ENCODE results near the gene NEK7.
"Not testable (repeated sequence)": the region's sequence is repeated elsewhere in the genome, so short reads cannot be mapped to it uniquely, and the experiment has no call there.

NEK7 gene

DNA sequence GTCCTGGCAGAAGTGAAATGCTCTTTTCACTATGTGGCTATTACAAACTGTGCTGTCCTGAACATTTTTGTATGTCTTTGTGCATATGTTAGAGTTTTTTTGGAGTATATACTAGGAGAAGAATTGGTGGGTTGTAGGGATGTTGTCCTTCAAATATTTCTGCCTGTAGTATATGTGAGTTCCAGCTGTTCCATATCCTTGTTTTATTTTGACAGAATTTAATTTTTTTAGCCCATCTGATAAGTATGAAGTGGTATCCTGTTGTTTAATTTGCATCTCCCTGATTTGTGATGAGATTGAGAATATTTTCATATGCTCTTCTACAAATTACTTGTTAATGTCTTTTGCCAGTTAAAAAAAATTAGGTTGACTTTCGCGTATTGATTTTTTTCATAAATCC lies 34.3 kb downstream of the NEK7 start:
- intact Hi-C loops (cut with DNase I), result no loop called here
- no peak for DNase-seq

DNA sequence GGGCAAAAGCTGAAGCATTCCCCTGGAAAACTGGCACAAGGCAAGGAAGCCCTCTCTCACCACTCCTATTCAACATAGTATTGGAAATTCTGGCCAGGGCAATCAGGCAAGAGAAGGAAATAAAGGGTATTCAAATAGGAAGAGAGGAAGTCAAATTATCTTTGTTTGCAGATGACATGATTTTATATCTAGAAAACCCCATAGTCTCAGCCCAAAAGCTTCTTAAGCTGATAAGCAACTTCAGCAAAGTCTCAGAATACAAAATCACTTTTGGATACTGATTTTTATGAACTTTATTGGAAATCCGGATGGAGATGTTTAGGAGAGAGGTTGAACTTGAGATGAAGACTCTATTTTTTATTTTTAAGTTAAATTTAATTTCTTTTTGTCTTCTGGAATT lies 37.1 kb downstream of the NEK7 start:
- DNase-seq; intact Hi-C loops (cut with DNase I): not testable (repeated sequence)

DNA sequence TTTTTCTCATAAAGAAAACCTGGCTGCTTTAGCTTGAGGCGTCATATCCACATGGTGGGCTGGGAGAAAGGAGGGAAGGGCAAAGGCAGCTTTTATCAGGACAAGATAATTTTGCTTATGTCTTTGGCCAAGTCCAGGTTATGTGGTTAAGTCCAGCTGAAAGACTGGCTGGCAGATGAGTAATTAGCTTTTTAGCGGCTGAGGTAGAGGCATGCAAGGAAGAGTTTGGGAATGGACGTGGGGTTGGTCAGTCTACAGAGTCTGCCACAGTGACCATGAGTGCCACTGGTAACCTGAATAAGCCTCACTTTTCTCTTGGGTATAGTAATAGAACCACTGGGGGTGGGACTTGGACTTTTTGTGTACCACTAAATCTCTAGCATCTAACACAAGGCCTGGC lies 39.8 kb downstream of the NEK7 start:
- DNase-seq, result no peak
- intact Hi-C loops (cut with DNase I), result no loop called here

DNA sequence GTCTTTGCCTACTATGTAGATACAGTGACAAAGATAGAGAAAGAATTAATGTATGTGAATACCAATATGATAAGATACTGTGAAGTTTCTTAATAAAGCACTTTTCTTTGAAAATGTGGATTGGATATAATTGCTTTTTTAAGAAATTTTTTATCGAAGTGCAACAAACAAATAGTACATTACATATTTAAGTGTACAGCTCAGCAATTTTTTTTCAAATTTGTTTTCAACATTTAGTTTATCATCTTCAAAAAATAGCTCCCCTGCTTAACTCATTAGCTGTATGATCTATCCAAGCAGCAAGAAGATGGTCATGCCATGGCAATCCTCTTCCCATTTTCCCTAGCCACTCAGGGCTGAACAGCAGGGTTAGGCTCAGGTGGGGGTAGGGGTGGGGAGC lies 40.5 kb downstream of the NEK7 start:
- DNase-seq, result no peak
- intact Hi-C loops (cut with DNase I), result no loop called here

DNA sequence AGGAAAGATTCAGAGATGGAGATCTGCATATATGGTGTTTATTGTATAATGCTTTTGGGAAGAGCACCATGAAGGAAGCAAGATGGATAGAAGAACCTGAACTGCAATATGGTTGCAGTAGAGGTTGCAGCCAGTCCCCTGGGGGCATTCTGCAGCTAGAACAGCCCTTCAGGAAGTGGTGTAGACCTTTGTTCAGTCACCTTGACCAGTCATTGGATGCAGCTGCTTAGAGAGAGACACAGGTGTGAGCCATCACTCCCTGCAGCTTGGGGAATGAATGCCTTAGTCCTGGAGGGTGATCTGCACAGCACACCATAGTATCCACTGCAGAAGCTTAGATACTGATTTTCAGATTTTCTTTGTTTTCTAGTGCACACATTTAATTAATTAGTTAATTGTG lies 42.3 kb downstream of the NEK7 start:
- intact Hi-C loops (cut with DNase I), result no loop called here
- no peak for DNase-seq

DNA sequence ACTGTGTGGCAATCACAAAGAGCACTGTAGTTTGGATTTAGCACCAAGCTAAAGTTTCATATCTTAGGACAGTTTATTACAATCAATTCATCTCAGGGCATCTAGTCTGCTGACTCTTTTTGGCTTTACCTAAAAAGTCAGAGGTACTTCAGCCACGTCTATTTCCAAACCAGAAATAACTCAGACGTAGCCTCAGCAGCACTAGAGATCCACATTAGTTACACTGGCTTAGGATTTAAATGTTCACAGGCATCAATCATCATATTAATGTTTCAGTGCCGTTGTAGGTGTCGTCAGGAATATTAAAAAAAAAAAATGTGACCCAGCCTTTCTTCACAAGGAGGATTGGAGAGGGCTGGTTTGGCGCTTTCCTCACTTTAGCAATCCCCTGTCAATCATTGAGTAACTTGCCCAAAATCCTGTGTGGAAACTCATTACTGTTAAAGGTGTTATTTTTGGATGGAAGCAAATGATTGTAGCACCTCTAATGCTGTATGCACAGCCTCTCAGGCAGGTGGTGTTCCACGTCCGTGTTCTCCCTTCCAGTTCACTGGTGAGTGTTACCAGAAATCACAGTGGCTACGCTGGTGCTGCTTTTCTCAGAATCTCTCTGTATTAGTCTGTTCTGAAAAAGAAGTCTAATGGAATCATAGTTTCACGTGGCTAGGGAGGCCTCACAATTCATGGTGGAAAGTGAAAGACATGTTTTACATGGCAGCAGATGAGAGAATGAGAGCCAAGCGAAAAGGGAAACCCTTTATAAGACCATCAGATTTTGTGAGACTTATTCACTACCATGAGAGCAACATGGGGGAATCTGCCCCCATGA lies 45.4 kb downstream of the NEK7 start:
- no peak for DNase-seq
- intact Hi-C loops (cut with DNase I), result no loop called here

DNA sequence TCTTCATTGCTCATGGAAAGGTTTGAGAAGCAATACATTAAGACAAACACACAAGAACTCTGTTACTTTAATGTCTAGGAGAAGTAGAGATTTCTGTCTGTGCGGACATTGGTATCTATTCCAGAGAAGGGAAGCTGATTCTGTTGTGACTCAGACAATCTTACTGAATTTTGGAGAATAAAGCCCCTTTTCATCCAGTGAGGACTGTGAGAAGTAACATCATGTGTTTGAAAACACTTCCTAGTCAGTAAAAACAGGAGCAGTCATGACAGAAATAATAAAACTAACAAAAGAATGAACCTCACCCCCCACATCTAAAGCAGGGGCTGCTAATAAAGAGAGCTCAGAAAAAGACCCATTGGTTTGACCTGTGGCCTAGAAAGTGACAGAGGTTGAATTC lies 46.6 kb downstream of the NEK7 start:
- no peak for DNase-seq

DNA sequence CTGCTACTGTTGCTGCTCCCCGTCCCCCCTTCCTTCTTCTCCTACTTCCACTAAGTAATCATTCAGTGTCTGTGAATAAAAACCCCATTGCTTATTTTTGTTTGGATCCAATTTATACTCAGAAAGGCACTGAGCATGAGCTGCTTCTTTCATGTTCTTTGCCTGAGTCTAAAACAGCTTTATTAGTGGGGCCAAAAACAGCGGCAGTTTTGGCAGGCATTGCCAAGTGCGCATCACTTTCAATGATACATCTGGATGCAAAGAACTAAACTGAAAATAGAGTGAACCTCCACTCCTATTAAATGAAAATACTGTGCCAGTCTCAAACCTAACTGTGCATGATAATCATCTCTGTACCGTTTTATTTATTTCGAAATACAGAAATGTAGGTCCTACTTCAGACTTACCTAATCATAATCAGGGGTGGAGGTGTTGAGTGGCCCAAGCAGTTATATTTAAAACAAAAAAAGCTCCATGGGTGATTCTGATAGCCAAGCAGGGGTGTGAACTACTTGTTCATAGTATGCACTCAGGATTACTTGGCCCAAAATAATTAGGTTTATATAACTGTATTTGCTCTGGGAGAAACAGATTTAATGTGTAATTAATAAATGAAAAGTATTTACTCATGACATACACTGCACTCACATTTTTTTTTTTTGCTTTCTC lies 48.4 kb downstream of the NEK7 start:
- intact Hi-C loops (cut with DNase I), result no loop called here
- peak in 6 of 42 donors; percentile 9 to 52 (median 28) for DNase-seq

More for the DNA sequence above, 46.6 kb downstream of the NEK7 start:
- intact Hi-C loops (cut with DNase I), result no loop called here

DNA sequence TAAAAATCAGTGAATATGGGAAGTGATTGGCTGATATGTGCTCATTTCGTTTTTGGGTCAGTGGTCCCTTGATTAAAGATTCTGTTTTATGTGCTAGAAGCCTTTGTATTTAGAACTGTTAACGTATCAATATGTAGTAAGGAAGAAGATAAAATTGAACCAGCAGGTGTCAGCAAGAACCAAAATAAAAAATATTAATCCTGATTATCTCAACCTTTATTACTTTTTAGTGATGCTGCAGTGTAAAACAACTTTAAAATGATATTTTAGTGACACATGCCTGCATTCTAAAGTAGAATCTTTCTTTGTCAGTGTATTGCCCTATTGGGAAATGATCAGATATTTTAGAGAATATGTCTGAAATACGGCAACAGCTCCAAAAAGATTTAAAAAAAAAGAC lies 49.5 kb downstream of the NEK7 start:
- intact Hi-C loops (cut with DNase I), result no loop called here
- no peak for DNase-seq

DNA sequence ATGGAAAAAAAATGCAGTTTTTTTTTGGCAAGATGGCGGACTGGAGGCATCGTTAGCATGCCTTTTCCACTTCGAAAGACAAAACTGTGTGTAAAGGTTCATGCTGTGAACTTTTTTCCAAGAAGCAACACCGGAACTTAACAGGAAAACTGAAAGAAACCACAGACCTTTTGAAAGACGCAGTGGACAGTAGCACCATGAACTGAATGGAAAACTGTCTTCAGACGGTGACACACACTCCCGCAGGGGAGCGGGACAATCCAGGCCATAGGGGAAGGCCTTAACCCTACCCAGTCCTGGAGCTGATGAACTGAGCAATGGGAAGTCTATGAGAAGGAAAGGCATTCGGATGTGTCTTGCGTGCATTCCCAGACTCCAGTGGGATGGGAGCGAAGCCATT lies 54.9 kb downstream of the NEK7 start:
- intact Hi-C loops (cut with DNase I), result no loop called here

DNA sequence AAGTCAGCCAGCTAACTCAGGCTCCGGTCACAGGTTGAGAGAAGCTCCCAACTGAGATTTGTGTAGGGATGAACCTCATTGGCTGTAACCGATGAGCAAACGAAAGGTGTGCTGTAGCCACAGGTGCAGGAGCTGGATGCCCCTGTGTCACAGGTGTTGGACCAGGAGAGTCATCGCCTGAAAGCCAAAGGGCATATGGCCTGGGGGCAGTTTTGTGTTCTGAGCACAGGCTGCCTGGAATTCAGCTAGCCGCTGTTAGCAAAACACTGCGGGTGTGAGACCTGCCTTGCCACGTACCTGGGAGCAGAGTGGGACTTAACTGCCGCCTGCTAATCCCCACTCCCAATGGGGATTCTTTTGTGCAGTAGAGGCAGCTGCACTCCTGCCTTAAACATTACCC lies 55.3 kb downstream of the NEK7 start:
- no peak for DNase-seq
- intact Hi-C loops (cut with DNase I), result no loop called here

More for the DNA sequence above, 54.9 kb downstream of the NEK7 start:
- DNase-seq, result no peak

DNA sequence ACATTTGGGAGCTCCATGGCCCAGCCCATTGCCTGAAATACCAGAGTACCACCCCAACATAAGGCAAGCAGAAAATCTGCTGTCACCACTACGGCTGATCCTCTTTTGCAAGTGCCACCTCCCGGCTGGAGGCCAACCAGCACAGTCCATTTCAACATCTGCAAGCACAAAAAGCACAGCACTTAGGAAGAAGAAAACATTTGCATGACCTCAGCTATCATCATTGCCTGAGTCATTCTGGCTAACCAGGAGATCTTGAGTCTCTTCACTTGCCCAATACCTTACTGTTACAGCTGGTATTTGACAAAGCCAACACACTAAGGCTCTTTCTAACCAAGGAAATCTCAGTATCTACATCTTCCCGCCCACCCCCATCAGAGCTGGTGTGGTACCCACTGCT lies 55.9 kb downstream of the NEK7 start:
- no peak for DNase-seq
- intact Hi-C loops (cut with DNase I), result no loop called here

DNA sequence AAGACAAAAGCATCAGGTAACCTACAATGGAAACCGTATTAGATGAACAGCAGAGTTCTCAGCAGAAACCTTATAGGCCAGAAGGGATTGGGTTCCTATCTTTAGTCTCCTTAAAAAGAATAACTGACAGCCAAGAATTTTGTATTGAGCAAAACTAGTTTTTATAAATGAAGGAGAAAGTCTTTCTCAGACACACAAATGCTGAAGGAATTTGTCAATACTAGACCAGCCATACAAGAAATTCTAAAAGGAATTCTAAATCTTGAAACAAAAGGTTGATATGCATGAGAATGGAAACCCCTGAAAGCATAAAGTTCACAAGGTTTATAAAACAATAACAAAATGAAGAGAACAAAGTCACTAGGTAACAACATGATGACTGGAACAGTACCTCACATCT lies 58.1 kb downstream of the NEK7 start:
- DNase-seq, result no peak
- intact Hi-C loops (cut with DNase I), result no loop called here

DNA sequence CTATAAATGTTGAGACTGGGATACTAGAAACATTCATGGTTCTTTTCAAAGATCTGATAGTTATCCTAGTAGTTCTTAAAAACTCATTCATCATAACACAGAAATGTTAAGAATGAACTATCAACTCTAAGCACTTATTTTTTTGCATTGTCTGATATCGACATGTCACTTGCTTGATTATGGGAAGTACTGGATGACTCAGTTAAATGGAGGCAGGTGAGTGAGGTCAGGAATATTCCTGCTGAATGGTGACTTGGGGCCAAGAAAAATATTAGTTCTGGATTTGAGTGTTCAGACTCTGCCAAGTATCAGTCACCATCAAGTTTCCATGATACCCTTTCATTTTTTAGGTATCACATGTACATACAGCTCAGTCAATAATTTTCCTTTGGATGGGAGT lies 63.6 kb downstream of the NEK7 start:
- intact Hi-C loops (cut with DNase I), result no loop called here

DNA sequence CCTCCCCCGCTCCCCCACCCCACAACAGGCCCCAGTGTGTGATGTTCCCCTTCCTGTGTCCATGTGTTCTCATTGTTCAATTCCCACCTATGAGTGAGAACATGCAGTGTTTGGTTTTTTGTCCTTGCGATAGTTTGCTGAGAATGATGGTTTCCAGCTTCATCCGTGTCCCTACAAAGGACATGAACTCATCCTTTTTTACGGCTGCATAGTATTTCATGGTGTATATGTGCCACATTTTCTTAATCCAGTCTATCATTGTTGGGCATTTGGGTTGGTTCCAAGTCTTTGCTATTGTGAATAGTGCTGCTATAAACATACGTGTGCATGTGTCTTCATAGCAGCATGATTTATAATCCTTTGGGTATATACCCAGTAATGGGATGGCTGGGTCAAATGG lies 70.2 kb downstream of the NEK7 start:
- DNase-seq; intact Hi-C loops (cut with DNase I): not testable (repeated sequence)

More for the DNA sequence above, 63.6 kb downstream of the NEK7 start:
- DNase-seq, result no peak

DNA sequence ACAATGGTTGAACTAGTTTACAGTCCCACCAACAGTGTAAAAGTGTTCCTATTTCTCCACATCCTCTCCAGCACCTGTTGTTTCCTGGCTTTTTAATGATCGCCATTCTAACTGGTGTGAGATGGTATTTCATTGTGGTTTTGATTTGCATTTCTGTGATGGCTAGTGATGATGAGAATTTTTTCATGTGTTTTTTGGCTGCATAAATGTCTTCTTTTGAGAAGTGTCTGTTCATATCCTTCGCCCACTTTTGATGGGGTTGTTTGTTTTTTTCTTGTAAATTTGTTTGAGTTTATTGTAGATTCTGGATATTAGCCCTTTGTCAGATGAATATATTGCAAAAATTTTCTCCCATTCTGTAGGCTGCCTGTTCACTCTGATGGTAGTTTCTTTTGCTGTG lies 70.7 kb downstream of the NEK7 start:
- intact Hi-C loops (cut with DNase I); DNase-seq: not testable (repeated sequence)

DNA sequence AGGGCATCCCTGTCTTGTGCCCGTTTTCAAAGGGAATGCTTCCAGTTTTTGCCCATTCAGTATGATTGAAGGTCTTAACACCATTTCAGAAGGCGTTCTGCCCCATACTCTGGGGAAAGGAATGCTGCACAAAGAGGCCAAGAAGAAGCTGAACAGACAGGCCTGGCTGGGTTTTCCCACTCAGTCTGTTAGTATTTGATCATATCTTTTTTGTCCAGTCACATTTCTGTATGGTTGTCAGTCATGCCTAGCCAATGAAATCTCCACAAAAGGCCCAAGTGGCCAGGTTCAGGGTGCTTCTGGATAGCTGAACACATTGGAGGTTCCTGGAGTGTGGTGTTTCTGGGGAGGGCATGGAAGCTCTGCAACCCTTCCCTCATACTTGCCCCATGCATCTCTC lies 72.1 kb downstream of the NEK7 start:
- intact Hi-C loops (cut with DNase I), result no loop called here
- DNase-seq, result no peak

DNA sequence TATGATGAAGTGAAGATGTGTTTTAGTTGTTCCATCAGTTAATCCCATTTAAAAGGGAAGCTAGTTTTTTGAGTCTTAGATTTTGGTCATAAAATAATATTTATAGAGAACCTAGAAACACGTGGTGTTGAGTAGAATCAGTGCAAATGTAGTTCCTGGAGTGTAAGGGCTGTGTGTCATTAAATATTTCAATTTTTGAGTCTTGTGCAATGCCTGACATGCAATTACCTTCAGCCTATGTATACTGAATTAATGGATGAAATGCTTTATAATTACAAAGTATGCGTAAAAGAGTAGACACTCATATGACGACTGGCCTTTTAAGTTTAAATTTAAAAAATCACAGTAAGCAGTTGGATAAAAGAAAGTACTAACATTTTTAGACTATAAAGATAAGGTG lies 75.0 kb downstream of the NEK7 start:
- intact Hi-C loops (cut with DNase I), result no loop called here

DNA sequence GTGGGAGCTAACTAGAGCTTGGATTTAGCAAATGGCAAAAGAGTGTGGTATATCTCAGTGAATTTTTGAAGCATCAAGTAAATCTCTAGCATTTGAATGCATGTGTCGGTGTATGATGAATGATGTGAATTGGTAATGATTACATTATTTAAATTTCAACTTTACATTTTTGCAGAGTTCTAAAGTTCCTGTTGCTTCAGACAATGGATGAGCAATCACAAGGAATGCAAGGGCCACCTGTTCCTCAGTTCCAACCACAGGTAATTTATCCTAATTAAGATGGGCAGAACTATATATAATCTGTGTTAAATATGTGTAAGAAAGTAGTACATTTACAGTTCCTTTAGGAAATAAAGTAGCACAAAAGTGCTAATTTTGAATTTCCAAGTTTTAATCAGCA lies 75.6 kb downstream of the NEK7 start:
- no peak for DNase-seq
- intact Hi-C loops (cut with DNase I), result no loop called here

More for the DNA sequence above, 75.0 kb downstream of the NEK7 start:
- no peak for DNase-seq

DNA sequence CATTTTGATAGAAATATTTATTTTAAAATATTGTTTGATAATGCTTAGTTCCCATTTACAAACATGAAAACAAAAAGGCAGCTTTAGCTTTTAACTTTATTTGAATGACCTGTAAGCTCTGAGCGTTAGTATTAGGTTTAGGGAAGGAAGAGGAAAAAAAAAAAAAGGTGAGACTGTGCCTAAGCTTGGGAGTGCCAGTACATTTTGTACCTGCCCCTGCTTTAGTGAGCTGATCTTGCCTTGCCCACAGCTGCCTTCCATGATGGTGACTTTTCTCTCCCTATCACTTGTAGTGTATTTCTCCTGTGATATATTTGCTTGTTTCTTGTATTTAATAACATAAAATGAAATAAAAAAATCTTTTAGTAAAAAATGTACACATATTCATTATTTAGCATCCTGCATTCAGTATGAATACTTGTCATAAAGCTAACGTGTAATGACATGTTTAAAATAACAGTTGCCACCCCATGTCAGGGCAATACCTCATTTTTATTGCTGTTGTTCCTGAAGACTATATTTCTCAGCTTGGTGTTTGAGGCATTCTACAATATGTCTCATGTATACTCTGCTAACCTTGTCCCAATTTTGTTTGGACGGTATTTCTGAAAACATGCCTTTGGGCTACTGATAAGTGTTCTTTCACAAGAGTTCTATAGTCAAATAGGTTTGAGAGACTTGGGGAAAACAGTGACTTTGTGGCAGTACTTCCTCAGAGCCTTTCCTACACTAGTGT lies 76.3 kb downstream of the NEK7 start:
- no peak for DNase-seq
- intact Hi-C loops (cut with DNase I), result no loop called here

Measured in head of caudate nucleus (tissue), 42 donors.